ENCODE measurements around the gene ACIN1. TPM values are rescaled to one million over a fixed set of nuclear protein-coding genes. Genes with fewer than 3 reads are reported as not detected.

The ACIN1 gene
- total and polyA plus RNA-seq, 9 of the 15 experiments (the other 6 are each of a cell fraction or from before 2014, with no cell fraction given) = 5.0 to 196 (median 129) TPM

DNA sequence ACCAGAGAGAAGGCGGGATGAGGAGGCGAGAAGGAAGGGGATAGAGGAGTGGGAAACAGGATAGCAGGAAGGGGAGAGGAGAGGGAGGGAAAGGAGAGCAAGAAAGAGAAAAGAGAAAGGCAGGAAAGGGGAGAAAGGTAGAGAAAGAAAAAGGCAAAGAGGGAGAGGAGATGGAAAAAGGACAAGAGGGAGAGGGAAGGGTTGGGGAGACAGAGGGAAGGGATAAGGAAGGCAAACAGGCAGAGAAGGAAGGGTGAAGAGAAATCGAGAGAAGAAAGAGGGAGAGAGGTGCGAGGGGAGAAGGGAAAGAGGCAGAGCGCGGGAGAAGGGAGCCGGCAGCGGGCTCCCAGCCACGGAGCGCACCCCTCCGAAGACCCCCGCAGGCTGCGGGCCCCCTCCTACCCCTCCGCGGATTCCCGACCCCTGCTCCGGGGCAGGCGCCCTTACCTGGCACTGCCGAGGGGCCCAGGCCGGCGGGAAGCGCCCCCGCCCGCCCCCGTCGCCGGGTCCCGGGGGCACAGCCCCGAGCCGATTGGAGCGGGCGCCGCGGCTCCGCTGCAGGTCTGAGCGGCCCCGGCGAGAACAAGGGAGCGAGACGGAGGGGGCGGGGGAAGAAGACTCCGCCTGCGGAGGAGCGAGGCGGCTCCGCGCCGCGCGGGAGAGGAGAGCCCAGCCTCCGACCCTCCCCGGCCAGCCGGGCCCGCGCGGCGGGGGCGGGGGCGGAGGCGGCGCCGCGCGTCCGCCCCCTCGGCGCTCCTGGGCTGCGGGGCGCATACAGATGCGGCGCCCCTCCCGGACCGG lies 37.8 kb downstream of the ACIN1 start, which contains the start of gene CDH24 (continued):
- TF ChIP-seq ZNF444 (CRISPR knock-in tag; IDR thresholded peaks at IDR 0.05) (no peak), TBP (optimal IDR thresholded peaks at IDR 0.05; ENCODE audit: low read depth, low read length) (peak; percentile 57), NFE2L1 (tag; IDR thresholded peaks at IDR 0.05; ENCODE audit: borderline replicate concordance, low read depth) (no peak), CEBPB (tag; IDR thresholded peaks at IDR 0.05) (no peak), HDAC6 (IDR thresholded peaks at IDR 0.05; ENCODE audit: low read depth, low read length) (no peak), MEF2A (IDR thresholded peaks at IDR 0.05; ENCODE audit: control insufficient read depth, low read depth, low read length) (no peak), MYC (IDR thresholded peaks at IDR 0.05; ENCODE audit: low read depth, low read length) (peak; percentile 23; the same call in 1 of the 2 replicates), MYC (CRISPR knock-in tag; IDR thresholded peaks at IDR 0.05; ENCODE audit: borderline replicate concordance, low read depth) (no peak), FUS (optimal IDR thresholded peaks at IDR 0.05; ENCODE audit: low read depth, low read length) (no peak), NFIC (IDR thresholded peaks at IDR 0.05) (peak; percentile 8; the same call in 1 of the 2 replicates), MXI1 (IDR thresholded peaks at IDR 0.05; ENCODE audit: low read depth, low read length) (no peak), ZNF764 (CRISPR knock-in tag; IDR thresholded peaks at IDR 0.05; ENCODE audit: low read depth) (no peak), ZNF507 (tag; conservative IDR thresholded peaks at IDR 0.05) (no peak), ZNF830 (CRISPR knock-in tag; IDR thresholded peaks at IDR 0.05) (no peak), ZNF146 (CRISPR knock-in tag; IDR thresholded peaks at IDR 0.05; ENCODE audit: unreplicated experiment) (no peak), CTBP1 (IDR thresholded peaks at IDR 0.05; ENCODE audit: borderline replicate concordance) (no peak), PRPF4 (IDR thresholded peaks at IDR 0.05; ENCODE audit: insufficient read depth, low read depth, low read length, poor library complexity, severe bottlenecking) (no peak), NCOR1 (IDR thresholded peaks at IDR 0.05) (no peak), TARDBP (IDR thresholded peaks at IDR 0.05) (no peak), ZNF445 (CRISPR knock-in tag; IDR thresholded peaks at IDR 0.05; ENCODE audit: low read depth) (no peak), SRF (CRISPR knock-in tag; IDR thresholded peaks at IDR 0.05) (no peak), ZNF695 (CRISPR knock-in tag; IDR thresholded peaks at IDR 0.05) (no peak), CBFA2T3 (IDR thresholded peaks at IDR 0.05) (no peak)
- TF ChIP-seq, protein P1, sequence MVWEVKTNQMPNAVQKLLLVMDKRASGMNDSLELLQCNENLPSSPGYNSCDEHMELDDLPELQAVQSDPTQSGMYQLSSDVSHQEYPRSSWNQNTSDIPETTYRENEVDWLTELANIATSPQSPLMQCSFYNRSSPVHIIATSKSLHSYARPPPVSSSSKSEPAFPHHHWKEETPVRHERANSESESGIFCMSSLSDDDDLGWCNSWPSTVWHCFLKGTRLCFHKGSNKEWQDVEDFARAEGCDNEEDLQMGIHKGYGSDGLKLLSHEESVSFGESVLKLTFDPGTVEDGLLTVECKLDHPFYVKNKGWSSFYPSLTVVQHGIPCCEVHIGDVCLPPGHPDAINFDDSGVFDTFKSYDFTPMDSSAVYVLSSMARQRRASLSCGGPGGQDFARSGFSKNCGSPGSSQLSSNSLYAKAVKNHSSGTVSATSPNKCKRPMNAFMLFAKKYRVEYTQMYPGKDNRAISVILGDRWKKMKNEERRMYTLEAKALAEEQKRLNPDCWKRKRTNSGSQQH (CRISPR knock-in tag; IDR thresholded peaks at IDR 0.05) = peak; percentile 96
- TF ChIP-seq, protein P2, sequence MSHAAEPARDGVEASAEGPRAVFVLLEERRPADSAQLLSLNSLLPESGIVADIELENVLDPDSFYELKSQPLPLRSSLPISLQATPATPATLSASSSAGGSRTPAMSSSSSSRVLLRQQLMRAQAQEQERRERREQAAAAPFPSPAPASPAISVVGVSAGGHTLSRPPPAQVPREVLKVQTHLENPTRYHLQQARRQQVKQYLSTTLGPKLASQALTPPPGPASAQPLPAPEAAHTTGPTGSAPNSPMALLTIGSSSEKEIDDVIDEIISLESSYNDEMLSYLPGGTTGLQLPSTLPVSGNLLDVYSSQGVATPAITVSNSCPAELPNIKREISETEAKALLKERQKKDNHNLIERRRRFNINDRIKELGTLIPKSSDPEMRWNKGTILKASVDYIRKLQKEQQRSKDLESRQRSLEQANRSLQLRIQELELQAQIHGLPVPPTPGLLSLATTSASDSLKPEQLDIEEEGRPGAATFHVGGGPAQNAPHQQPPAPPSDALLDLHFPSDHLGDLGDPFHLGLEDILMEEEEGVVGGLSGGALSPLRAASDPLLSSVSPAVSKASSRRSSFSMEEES (CRISPR knock-in tag; IDR thresholded peaks at IDR 0.05) = no peak

Data from K562 (cell line).